HG03045 (cell line): ENCODE measurements around the gene MARK4.

ENCODE experiments used
- ATAC-seq: cut with Tn5 transposase; IDR thresholded peaks from one replicate; pipeline ENCODE4 v1.9.1; 2021; ENCODE audit warnings: mild to moderate bottlenecking, moderate library complexity; ENCODE audit not compliant: unreplicated experiment

The MARK4 gene

DNA sequence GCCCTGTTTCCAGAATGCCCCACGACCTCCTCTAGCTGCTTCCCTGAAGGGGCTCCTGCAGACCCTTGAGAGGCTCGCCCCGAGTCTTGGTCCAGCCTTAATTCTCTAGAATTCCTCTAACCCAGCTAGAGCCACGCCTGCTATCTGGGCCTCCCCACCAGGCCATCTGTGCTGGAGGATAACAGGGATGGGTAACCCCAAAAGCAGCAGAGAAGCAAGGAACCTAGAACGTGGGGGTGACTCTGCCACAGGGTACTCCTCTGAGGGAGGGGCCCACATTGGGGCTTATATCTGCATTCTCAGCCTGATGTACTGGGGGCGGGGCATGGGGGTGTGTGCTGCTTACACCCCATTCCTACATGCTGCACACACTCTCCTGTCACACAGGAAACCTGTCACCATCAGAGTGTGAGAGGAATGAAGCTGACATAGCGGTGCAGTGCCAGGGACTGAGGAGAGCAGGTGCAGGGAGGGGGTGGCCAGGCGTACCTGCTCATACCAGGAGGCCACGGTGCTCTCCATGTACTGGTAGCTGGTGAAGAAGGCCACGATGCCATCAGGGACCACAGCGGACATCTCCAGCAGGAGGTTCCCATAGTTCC lies 103.3 kb downstream of the MARK4 start:
- no peak for ATAC-seq
